NK-92 (cell line): ENCODE results near the gene DNAI2.

Source experiments
- DNase-seq: peaks from one replicate; lab custom pipeline; 2025; ENCODE audit not compliant: unreplicated experiment; lab: John Stamatoyannopoulos, UW

The DNAI2 gene

GRCh38 chr17:74304184-74304583, 30.1 kb downstream of the DNAI2 start:
- DNase-seq: no peak

DNA sequence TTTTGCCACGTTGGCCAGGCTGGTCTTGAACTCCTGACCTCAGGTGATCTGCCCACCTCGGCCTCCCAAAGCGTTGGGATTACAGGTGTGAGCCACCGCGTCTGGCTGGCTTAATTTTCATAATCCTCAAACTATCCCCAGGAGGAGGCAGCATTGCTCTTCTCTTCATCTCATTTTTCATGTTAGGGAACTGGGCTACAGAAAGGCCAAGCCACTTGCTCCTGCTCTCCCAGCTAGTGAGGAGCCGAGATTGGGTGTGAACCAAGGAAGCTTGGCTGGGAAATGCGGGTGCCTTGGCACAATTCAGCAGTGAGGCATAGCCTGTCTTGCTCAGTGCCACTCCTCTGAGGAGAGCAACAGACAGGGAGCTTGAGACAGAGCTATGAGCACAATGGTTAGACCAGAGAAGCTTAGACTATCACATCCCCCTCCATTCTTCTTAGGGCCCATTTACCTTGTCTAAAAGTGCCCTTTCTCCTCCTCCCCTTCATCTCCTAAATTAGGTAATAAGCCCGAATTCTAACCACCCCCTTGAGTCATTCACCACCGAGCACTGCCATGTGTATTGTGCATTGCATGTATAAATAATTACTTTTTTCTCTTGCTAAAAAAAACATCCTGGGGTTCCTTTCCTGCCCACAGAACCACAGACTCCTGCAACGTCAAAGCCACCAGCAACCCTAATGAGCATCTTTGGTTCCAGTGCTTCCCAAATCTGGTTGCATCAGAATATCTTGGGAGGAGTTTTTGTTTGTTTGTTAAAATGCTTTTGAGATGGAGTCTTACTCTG, 32.0 kb downstream of the DNAI2 start:
- DNase-seq: no peak

GRCh38 chr17:74307984-74308773, 34.1 kb downstream of the DNAI2 start:
- no peak for DNase-seq

- no peak for DNase-seq
Measured at GRCh38 chr17:74309902-74310301, 35.9 kb downstream of the DNAI2 start.

GRCh38 chr17:74314877-74315276, 40.8 kb downstream of the DNAI2 start:
- no peak for DNase-seq

GRCh38 chr17:74316220-74316619, 42.2 kb downstream of the DNAI2 start:
- no peak for DNase-seq

GRCh38 chr17:74317071-74317470, 43.0 kb downstream of the DNAI2 start:
- DNase-seq: no peak

GRCh38 chr17:74318391-74318790, 44.4 kb downstream of the DNAI2 start:
- DNase-seq: no peak

DNA sequence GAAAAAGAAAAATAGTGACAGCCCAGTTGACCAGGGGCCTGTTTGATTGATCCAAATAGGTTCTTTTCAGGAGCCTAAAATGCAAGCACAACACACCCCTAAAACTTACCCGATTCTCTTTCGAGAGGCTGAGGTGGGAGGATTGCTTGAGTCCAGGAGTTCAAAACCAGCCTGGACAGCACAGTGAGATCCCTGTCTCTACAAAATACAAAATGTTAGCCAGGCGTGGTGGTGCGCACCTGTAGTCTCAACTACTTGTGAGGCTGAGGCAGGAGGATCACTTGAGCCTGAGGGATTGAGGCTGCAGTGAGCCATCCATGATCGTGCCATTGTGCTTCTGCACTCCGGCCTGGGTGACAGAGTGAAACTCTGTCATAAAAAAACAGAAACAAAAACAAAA, 50.5 kb downstream of the DNAI2 start:
- DNase-seq: no peak

- no peak for DNase-seq
Measured at GRCh38 chr17:74325376-74325742, 51.3 kb downstream of the DNAI2 start.

DNA sequence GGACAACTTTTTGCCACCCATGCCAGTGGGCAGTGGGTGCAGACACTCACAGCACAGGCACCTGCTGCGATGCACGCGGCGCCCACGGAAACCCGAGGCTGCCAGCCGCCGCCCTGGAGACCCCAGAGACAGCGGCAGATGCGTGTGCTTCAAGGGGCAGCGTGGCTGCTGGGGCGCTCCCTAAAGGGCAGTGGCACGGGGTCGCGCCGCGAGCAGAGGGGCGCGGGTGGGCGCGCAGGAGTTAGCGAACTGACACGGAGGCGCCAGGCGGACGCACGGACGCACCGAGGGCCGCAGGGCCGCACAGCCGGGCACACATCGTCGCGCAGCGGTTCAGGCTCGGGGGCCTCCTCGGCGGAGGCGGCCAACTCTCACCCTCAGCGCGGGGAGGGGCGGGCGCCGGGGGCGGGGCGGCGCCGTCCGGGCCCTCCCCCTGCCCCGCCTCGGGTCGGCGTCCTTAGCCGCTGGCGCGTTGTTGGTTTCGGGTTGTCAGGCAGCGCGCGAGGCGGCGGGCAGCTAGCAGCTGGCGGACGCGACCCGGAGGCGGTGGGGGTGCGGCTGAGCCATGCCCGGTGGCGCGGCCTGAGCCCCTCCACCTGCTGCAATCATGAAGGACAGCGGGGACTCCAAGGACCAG, 51.8 kb downstream of the DNAI2 start, which contains the start of gene KIF19:
Gene KIF19 (plus strand): TSS at position 484 of the 637 bp plus-strand sequence. CDS start 124 bp downstream, at position 608.
- DNase-seq: no peak

DNA sequence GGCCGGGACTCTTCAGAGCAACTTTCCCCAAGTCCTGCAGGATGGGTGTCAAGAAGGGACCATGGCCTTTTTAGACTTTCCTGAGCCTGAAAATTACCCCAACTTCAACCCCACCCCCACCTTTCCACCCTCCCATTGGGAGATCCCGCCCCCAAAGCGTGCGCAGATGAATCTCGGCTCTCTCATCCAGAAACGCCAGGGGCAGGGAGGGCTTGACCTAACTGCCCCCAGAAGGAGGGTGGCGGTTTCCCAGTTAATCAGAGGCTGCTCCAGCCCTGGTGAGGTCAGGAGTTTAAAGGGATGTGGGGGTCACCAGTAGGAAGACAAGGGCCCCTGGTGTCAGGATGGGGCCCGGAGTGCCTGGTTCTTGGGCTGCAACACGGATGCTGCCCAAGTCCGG, 52.5 kb downstream of the DNAI2 start:
- no peak for DNase-seq

GRCh38 chr17:74328487-74328886, 54.5 kb downstream of the DNAI2 start:
- DNase-seq: no peak

- DNase-seq: no peak
Measured at GRCh38 chr17:74329378-74329777, 55.3 kb downstream of the DNAI2 start.

DNA sequence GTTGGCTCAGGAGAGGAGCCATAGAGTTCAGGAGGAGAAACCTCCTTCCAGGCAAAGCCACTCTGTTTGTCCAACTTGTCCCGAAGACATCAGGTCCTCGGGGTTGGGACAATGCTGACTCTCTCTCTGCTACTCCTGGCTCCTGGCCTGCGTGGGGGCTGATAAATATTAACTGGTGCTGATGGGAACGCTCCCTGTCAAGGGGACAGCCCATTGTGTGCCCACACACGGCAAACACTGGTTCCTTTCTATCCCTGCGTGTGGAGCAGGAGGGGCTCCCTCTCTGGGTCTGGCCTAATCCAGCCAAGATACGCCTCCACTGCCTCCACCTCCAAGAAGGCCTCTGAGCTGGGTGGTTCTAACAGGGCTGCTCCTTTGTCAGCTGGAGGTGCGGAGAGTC, 56.4 kb downstream of the DNAI2 start:
- DNase-seq: no peak

DNA sequence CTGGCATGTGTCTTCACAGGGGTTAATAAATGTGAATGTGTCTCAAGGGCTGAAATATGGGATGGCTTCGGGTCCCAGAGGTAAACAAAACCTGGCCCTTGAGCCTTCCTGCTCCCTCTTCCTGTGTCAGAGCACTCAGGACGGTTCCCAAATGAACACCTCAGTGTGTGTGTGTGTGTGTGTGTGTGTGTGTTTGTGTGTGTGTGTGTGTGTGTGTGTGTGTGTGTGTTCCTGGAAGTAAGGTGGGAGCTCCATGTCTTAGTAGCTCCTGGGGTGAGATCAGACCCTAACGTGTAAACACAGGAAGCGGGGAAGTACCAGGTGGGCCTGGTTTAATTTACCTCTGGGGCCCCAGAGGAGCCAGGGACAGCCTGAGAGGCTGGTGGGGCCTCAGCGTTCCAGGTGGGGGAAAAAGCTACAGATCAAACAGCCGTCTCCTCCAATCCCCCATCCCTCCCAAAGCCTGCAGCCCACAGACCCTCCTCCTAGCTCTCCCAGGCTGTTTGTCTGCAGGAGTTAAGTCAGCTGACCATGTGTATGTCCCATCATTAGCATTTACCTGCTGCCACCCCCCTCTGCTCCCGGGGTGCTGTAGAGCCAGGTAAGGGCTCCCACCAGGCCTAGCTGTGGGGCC, 58.1 kb downstream of the DNAI2 start:
- DNase-seq: no peak

DNA sequence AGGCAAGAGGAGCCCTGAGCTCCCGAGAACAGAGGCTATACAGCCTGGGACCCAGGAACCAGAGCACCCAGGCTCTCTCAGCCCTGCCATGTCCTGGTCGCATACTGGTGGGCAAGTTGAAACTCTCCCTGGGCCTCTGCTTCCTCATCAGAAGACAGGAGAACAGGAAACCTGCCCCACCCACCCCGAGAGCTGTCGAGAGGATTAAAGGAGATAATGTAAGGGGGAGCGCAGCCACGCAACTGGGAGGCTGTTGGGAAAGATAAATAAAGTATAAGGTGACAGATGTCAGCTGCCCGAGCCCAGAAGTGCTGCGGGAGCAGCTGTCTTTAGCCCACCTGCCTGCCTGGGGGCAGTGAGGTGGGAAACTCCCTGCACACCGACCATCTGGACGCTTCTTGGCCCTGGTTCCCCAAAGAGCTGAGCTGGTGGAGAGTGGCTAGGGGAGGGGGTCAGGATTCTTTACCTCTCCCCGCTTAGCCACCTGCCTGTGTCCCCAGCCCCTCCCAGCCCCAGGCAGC, 58.8 kb downstream of the DNAI2 start:
- DNase-seq: no peak

GRCh38 chr17:74334393-74335039, 60.5 kb downstream of the DNAI2 start:
- no peak for DNase-seq

GRCh38 chr17:74335529-74336062, 61.6 kb downstream of the DNAI2 start:
- DNase-seq: no peak

DNA sequence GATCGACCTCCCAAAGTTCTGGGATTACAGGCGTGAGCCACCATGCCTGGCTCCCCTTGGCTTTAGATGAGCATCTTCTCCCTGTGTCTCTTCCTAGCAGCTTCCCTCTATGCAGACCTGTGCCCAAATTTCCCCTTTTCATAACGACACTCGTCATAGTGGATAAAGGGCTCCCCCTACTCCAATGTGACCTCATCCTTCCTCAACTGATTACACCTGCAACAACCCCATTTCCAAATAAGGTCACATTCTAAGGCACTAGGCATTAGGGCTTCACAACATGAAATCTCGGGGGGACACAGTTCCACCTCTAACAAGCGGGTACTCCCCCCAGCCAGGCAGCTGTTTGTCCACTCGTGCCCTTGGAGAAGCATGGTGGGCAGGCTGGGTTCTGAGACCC, 62.3 kb downstream of the DNAI2 start:
- no peak for DNase-seq
